Chondrocyte (in vitro differentiated cells): ENCODE results near the gene CGB2. TPM values are rescaled to one million over a fixed set of nuclear protein-coding genes. Genes with fewer than 3 reads are reported as not detected.
"Not testable (repeated sequence)": the region's sequence is repeated elsewhere in the genome, so short reads cannot be mapped to it uniquely, and the experiment has no call there.

Source experiments
- DNase-seq: peaks from one replicate; pipeline ENCODE4 v3.0.0; 2021; ENCODE audit warnings: mixed read lengths, low spot score
- H3K27ac Mint-ChIP-seq: one replicate; pipeline ENCODE4 v1.8.0; 2021; ENCODE audit warnings: mild to moderate bottlenecking, moderate library complexity, mixed read lengths; ENCODE audit not compliant: unreplicated experiment
- H3K27me3 Mint-ChIP-seq: 2 replicates; pipeline ENCODE4 v1.8.0; 2021; ENCODE audit warnings: low read depth, mixed read lengths
- H3K36me3 Mint-ChIP-seq: 2 replicates; pipeline ENCODE4 v1.8.0; 2021; ENCODE audit warnings: low read depth, mixed read lengths
- H3K4me1 Mint-ChIP-seq: 2 replicates; pipeline ENCODE4 v1.8.0; 2021; ENCODE audit warnings: low read depth, mild to moderate bottlenecking, mixed read lengths
- H3K4me3 Mint-ChIP-seq: one replicate; pipeline ENCODE4 v1.8.0; 2021; ENCODE audit warnings: mild to moderate bottlenecking, moderate library complexity, mixed read lengths; ENCODE audit not compliant: unreplicated experiment
- H3K9me3 Mint-ChIP-seq: 2 replicates; pipeline ENCODE4 v1.8.0; 2021; ENCODE audit warnings: low read depth, mixed read lengths
- CTCF ChIP-seq: fragments of 200-600 bp; sonication (generic); IDR thresholded peaks from 2 replicates; pipeline ENCODE4 v1.5.0; 2021; ENCODE audit warnings: antibody characterized with exemption, mild to moderate bottlenecking, moderate library complexity
- total RNA-seq: library from RNA; stranded (reverse); gene quantifications from 3 replicates; pipeline ENCODE4 v1.2.1, GENCODE V29; 2021

Gene CGB2
- total RNA-seq, 1 donor from 2014 or later = not detected

GRCh38 chr19:49036815-49037214 lies 5.1 kb downstream of the CGB2 start, which contains the start of gene CGB1:
Gene CGB1, minus strand, starts transcription at chr19:49036895. Its CDS starts 184 bp downstream, at chr19:49036711.
- TF ChIP-seq CTCF = peak; percentile 66
- not testable (repeated sequence) for H3K9me3 Mint-ChIP-seq, H3K4me3 Mint-ChIP-seq, H3K27me3 Mint-ChIP-seq, H3K36me3 Mint-ChIP-seq, H3K27ac Mint-ChIP-seq, DNase-seq
- H3K4me1 Mint-ChIP-seq = peaks cover 13% of the 10 kb centered on the region

- not testable (repeated sequence) for H3K36me3 Mint-ChIP-seq, H3K27me3 Mint-ChIP-seq, DNase-seq, H3K9me3 Mint-ChIP-seq, H3K4me3 Mint-ChIP-seq, H3K27ac Mint-ChIP-seq
- H3K4me1 Mint-ChIP-seq = peaks cover 19% of the 10 kb centered on the region
Measured at GRCh38 chr19:49038111-49038510, 6.4 kb downstream of the CGB2 start.

GRCh38 chr19:49038557-49039276 lies 7.0 kb downstream of the CGB2 start:
- not testable (repeated sequence) for H3K27me3 Mint-ChIP-seq, H3K9me3 Mint-ChIP-seq, H3K36me3 Mint-ChIP-seq, DNase-seq, H3K4me3 Mint-ChIP-seq
- peaks cover 19% of the 10 kb centered on the region for H3K4me1 Mint-ChIP-seq
- H3K27ac Mint-ChIP-seq = peak overlapping the region; percentile 86

- H3K4me3 Mint-ChIP-seq, DNase-seq, H3K27me3 Mint-ChIP-seq, H3K9me3 Mint-ChIP-seq, H3K36me3 Mint-ChIP-seq, H3K27ac Mint-ChIP-seq: not testable (repeated sequence)
- peaks cover 19% of the 10 kb centered on the region for H3K4me1 Mint-ChIP-seq
Measured at GRCh38 chr19:49039736-49040135, 8.0 kb downstream of the CGB2 start.

GRCh38 chr19:49042177-49042576 lies 10.5 kb downstream of the CGB2 start:
- no peaks in the 10 kb centered on the region for H3K27me3 Mint-ChIP-seq
- TF ChIP-seq CTCF = no peak
- no peak for DNase-seq
- H3K36me3 Mint-ChIP-seq = no peaks in the 10 kb centered on the region
- H3K4me3 Mint-ChIP-seq = no peak overlapping the region
- no peak overlapping the region for H3K27ac Mint-ChIP-seq
- peaks cover 19% of the 10 kb centered on the region for H3K4me1 Mint-ChIP-seq
- H3K9me3 Mint-ChIP-seq = no peaks in the 10 kb centered on the region

- peaks cover 19% of the 10 kb centered on the region for H3K4me1 Mint-ChIP-seq
- not testable (repeated sequence) for DNase-seq, H3K36me3 Mint-ChIP-seq, H3K4me3 Mint-ChIP-seq, H3K27me3 Mint-ChIP-seq, H3K9me3 Mint-ChIP-seq, H3K27ac Mint-ChIP-seq
Measured at GRCh38 chr19:49042666-49043065, 11.0 kb downstream of the CGB2 start.

GRCh38 chr19:49043548-49043947 lies 11.9 kb downstream of the CGB2 start, which contains the start of gene CGB5:
Gene CGB5, plus strand, starts transcription at chr19:49043848. Its CDS starts 362 bp downstream, at chr19:49044210.
- H3K27ac Mint-ChIP-seq, H3K36me3 Mint-ChIP-seq, DNase-seq, H3K9me3 Mint-ChIP-seq, H3K27me3 Mint-ChIP-seq, H3K4me3 Mint-ChIP-seq: not testable (repeated sequence)
- peaks cover 12% of the 10 kb centered on the region for H3K4me1 Mint-ChIP-seq

- not testable (repeated sequence) for H3K4me1 Mint-ChIP-seq, H3K27ac Mint-ChIP-seq, DNase-seq, H3K4me3 Mint-ChIP-seq, H3K27me3 Mint-ChIP-seq, H3K9me3 Mint-ChIP-seq, H3K36me3 Mint-ChIP-seq
Measured at GRCh38 chr19:49049011-49049410, 17.3 kb downstream of the CGB2 start, which contains the start of gene CGB8. Gene CGB8, minus strand, starts transcription at chr19:49049111. Its CDS starts 372 bp downstream, at chr19:49048739.

- DNase-seq, H3K4me1 Mint-ChIP-seq, H3K9me3 Mint-ChIP-seq, H3K4me3 Mint-ChIP-seq, H3K27me3 Mint-ChIP-seq, H3K36me3 Mint-ChIP-seq, H3K27ac Mint-ChIP-seq: not testable (repeated sequence)
Measured at GRCh38 chr19:49049834-49050233, 18.1 kb downstream of the CGB2 start.

- H3K27ac Mint-ChIP-seq = peak overlapping the region; percentile 80
- H3K4me3 Mint-ChIP-seq, H3K36me3 Mint-ChIP-seq, H3K27me3 Mint-ChIP-seq, DNase-seq, H3K9me3 Mint-ChIP-seq, H3K4me1 Mint-ChIP-seq: not testable (repeated sequence)
Measured at GRCh38 chr19:49050376-49051033, 18.8 kb downstream of the CGB2 start.
